HepG2 (cell line): ENCODE data around the gene SERPIND1. TPM values are rescaled to one million over a fixed set of nuclear protein-coding genes. Genes with fewer than 3 reads are reported as not detected.

Source experiments
- ARID2 ChIP-seq: sonication (generic); formaldehyde crosslinking; IDR thresholded peaks from 2 replicates; pipeline ENCODE4 v1.8.1; 2022; ENCODE audit warnings: mild to moderate bottlenecking, missing genetic modification reagents, borderline replicate concordance
- ARID5B ChIP-seq: IDR thresholded peaks from 2 replicates; pipeline ENCODE4 v1.4.0; 2020; ENCODE audit warnings: mild to moderate bottlenecking, missing genetic modification reagents
- BORCS8-MEF2B ChIP-seq: sonication (generic); formaldehyde crosslinking; IDR thresholded peaks from 2 replicates; pipeline ENCODE4 v1.8.0; 2022; ENCODE audit warnings: mild to moderate bottlenecking, missing genetic modification reagents
- BRF2 ChIP-seq: sonication (generic); formaldehyde crosslinking; IDR thresholded peaks from 2 replicates; pipeline ENCODE4 v1.8.1; 2022; ENCODE audit warnings: mild to moderate bottlenecking, missing genetic modification reagents
- CERS6 ChIP-seq: sonication (generic); formaldehyde crosslinking; IDR thresholded peaks from 2 replicates; pipeline ENCODE4 v1.5.0; 2020; ENCODE audit warnings: missing genetic modification reagents
- DRAP1 ChIP-seq: IDR thresholded peaks from 2 replicates; pipeline ENCODE4 v1.6.1; 2016; ENCODE audit warnings: missing genetic modification reagents, missing compliant biosample characterization
- GTF2F1 ChIP-seq: fragments of 150-350 bp; IDR thresholded peaks from 2 replicates; pipeline ENCODE4 v1.6.1; 2014; ENCODE audit warnings: low read length
- KMT2A ChIP-seq: sonication (generic); formaldehyde crosslinking; IDR thresholded peaks from 2 replicates; pipeline ENCODE4 v1.4.0; 2020; ENCODE audit warnings: missing genetic modification reagents
- LBX2 ChIP-seq: sonication (generic); formaldehyde crosslinking; IDR thresholded peaks from 2 replicates; pipeline ENCODE4 v1.5.0; 2020; ENCODE audit warnings: missing genetic modification reagents, mild to moderate bottlenecking, borderline replicate concordance
- NFRKB ChIP-seq: fragments of 450-650 bp; IDR thresholded peaks from 2 replicates; pipeline ENCODE4 v1.6.1; 2017
- SMAD1 ChIP-seq: sonication (generic); formaldehyde crosslinking; IDR thresholded peaks from 2 replicates; pipeline ENCODE4 v1.4.0; 2020; ENCODE audit warnings: missing genetic modification reagents, low read depth, mild to moderate bottlenecking, borderline replicate concordance
- ZBTB3 ChIP-seq: sonication (generic); formaldehyde crosslinking; IDR thresholded peaks from 2 replicates; pipeline ENCODE4 v1.4.0; 2020; ENCODE audit warnings: low read depth, mild to moderate bottlenecking, moderate library complexity, missing genetic modification reagents, borderline replicate concordance
- ZBTB4 ChIP-seq: sonication (generic); formaldehyde crosslinking; IDR thresholded peaks from 2 replicates; pipeline ENCODE4 v1.4.0; 2020; ENCODE audit warnings: missing genetic modification reagents, mild to moderate bottlenecking, borderline replicate concordance
- ZNF235 ChIP-seq: sonication (generic); formaldehyde crosslinking; IDR thresholded peaks from 2 replicates; pipeline ENCODE4 v1.8.1; 2023; ENCODE audit warnings: mild to moderate bottlenecking, missing genetic modification reagents, borderline replicate concordance
- ZNF263 ChIP-seq: sonication (generic); formaldehyde crosslinking; IDR thresholded peaks from 2 replicates; pipeline ENCODE4 v1.4.0; 2020; ENCODE audit warnings: missing genetic modification reagents
- ZSCAN5A ChIP-seq: sonication (generic); formaldehyde crosslinking; IDR thresholded peaks from 2 replicates; pipeline ENCODE4 v1.8.0; 2022; ENCODE audit warnings: mild to moderate bottlenecking, missing genetic modification reagents, borderline replicate concordance
- polyA plus RNA-seq, 8 experiments: library from polyadenylated mRNA; depleted of rRNA in 3 of 8; stranded (reverse) in 7 of 8; unstranded in 1 of 8; fragments of >200 nt; fragmentation: Illumina TruSeq in 4 of 8; extraction: Trizol in 4 of 8; gene quantifications; 2 replicates each; pipeline versions ENCODE4 v1.2.1 to v1.2.3, GENCODE V29; 2011 to 2016; ENCODE audit warnings: low read depth in 4 of 8, missing spikeins in 1 of 8, mixed read lengths in 1 of 8; ENCODE audit not compliant: insufficient read depth in 1 of 8
- total RNA-seq, 5 experiments: library from RNA; depleted of rRNA; stranded (reverse); fragments of >200 nt; fragmentation: Illumina TruSeq; extraction: Trizol; gene quantifications; 2 replicates each; pipeline ENCODE4 v1.2.3, GENCODE V29; 2016; ENCODE audit warnings: low read depth in 1 of 5

Gene SERPIND1
- total and polyA plus RNA-seq, 2 of the 13 experiments (the other 11 are each of a cell fraction or from before 2014, with no cell fraction given) = 111 to 350 TPM

GRCh38 chr22:20771918-20772625 is 1.8 kb upstream of the SERPIND1 start (continued):
- peak; percentile 42 for TF ChIP-seq ARID5B
- no peak for TF ChIP-seq GTF2F1
- TF ChIP-seq ZNF263 (CRISPR knock-in tag) = no peak
- no peak for TF ChIP-seq ZBTB4 (CRISPR knock-in tag)
- no peak for TF ChIP-seq ZNF235 (CRISPR knock-in tag)
- no peak for TF ChIP-seq CERS6
- TF ChIP-seq BRF2 (CRISPR knock-in tag) = no peak
- no peak for TF ChIP-seq LBX2 (CRISPR knock-in tag)
- TF ChIP-seq KMT2A (CRISPR knock-in tag) = 0 out of 2 replicates have a peak, but pooled peaks have one; percentile 28
- no peak for TF ChIP-seq NFRKB
- TF ChIP-seq SMAD1 = no peak; the same call in 1 of the 2 replicates
- TF ChIP-seq DRAP1 (CRISPR knock-in tag) = no peak
- peak; percentile 67; the same call in 1 of the 2 replicates for TF ChIP-seq ZSCAN5A
- TF ChIP-seq ARID2 (CRISPR knock-in tag) = 0 out of 2 replicates have a peak, but pooled peaks have one; percentile 54
- TF ChIP-seq ZBTB3 (CRISPR knock-in tag) = no peak
- TF ChIP-seq BORCS8-MEF2B (CRISPR knock-in tag) = peak; percentile 54; the same call in 1 of the 2 replicates
